ENCODE data around the gene SPATA7.

The SPATA7 gene

GRCh38 chr14:88417594-88417993, 32.1 kb downstream of the SPATA7 start:
- DNase-seq (ENCODE audit: low read depth in 1 of 2, low spot score in 1 of 2), result no peak

GRCh38 chr14:88420187-88420586, 34.7 kb downstream of the SPATA7 start:
- DNase-seq (ENCODE audit: low read depth in 1 of 2, low spot score in 1 of 2), result no peak

DNA sequence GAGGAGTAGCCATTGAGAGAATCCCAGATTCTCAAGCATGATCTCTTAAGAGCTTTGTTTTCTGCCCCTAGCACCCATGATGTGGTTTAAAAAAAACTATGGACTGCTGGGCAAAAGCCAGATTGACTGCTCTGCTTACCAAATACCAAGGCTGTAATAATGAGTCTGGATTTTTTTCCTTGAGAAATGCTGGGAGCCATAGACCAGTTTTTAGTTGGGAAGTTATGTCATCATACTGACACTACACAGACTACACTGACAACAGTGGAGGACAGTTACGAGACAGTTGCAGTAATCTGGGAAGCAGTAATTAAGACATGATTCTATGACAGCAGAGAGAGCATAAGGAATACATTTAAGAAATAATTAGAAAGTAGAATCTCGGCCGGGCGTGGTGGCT, 35.8 kb downstream of the SPATA7 start:
- DNase-seq (ENCODE audit: low read depth in 1 of 2, low spot score in 1 of 2), result no peak

DNA sequence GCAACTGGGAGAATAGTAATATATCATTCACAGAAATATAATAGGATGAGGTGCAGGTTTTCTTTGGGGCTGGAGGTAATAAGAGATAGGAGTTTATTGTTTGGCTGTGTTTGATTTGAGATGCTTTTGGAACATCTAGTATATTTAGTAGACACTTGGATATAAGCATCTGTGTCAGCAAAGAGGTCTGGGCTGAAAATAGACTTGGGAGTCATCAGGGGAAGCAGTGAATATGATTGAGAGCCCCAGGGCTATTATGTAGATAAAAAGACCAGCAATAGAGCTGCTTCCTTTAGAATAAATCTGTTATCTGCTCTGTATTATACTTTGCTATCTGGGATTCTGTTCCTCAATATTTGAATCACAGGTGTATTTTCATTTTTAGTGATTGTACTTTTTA, 36.6 kb downstream of the SPATA7 start:
- no peak for DNase-seq (ENCODE audit: low read depth in 1 of 2, low spot score in 1 of 2)

GRCh38 chr14:88422919-88423650, 37.6 kb downstream of the SPATA7 start:
- DNase-seq (ENCODE audit: low read depth in 1 of 2, low spot score in 1 of 2), result no peak

DNA sequence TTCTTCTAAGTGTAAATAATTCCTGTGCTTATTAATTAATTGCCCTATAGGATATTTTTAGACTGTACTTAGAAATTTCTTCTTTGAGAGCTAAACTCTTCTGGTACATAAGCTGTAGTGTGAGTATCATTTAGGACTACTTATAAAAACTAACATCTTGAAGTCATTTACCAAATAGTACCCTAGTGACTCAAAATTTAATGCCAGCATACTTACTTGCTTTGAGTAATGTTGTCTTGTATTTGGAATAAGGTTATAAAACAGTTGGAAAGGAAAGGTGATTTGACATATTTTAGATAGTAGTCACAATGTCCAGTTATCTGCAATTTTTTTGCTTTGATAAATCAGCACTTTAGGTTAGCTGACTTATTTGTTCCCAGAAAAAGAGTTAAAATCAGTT, 39.1 kb downstream of the SPATA7 start:
- no peak for DNase-seq (ENCODE audit: low read depth in 1 of 2, low spot score in 1 of 2)

GRCh38 chr14:88426271-88426670, 40.8 kb downstream of the SPATA7 start:
- DNase-seq (ENCODE audit: low read depth in 1 of 2, low spot score in 1 of 2), result no peak

- no peak for DNase-seq (ENCODE audit: low read depth in 1 of 2, low spot score in 1 of 2)
These were observed 45.5 kb downstream of the SPATA7 start for GRCh38 chr14:88430976-88431375.

GRCh38 chr14:88437658-88438057, 52.2 kb downstream of the SPATA7 start:
- DNase-seq (ENCODE audit: low read depth in 1 of 2, low spot score in 1 of 2), result no peak

GRCh38 chr14:88439088-88439487, 53.6 kb downstream of the SPATA7 start:
- DNase-seq (ENCODE audit: low read depth in 1 of 2, low spot score in 1 of 2), result no peak

GRCh38 chr14:88452231-88452630, 66.8 kb downstream of the SPATA7 start:
- DNase-seq (ENCODE audit: low read depth in 1 of 2, low spot score in 1 of 2), result no peak

GRCh38 chr14:88454886-88455285, 69.4 kb downstream of the SPATA7 start:
- DNase-seq (ENCODE audit: low read depth in 1 of 2, low spot score in 1 of 2), result no peak

DNA sequence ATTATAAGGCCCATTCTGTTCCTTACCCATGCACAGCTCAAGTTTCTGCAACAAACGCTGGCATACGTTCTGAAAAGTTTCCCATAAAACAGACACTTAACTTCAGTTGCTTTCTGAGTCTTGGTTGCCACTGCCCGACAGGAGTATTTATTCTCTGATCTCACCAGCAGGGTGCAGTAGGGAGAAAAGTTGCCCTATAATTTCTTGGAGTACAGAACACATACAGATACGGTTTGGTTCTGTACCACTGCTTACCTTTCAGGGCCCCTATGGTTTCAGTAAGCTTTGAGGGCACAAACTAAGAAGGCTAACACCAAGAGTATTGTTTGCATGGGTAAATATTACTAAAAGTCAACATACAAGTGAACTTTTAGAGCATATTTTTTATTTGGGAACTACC, 77.9 kb downstream of the SPATA7 start:
- no peak for DNase-seq (ENCODE audit: low read depth in 1 of 2, low spot score in 1 of 2)

GRCh38 chr14:88468406-88468805, 82.9 kb downstream of the SPATA7 start:
- no peak for DNase-seq (ENCODE audit: low read depth in 1 of 2, low spot score in 1 of 2)

DNA sequence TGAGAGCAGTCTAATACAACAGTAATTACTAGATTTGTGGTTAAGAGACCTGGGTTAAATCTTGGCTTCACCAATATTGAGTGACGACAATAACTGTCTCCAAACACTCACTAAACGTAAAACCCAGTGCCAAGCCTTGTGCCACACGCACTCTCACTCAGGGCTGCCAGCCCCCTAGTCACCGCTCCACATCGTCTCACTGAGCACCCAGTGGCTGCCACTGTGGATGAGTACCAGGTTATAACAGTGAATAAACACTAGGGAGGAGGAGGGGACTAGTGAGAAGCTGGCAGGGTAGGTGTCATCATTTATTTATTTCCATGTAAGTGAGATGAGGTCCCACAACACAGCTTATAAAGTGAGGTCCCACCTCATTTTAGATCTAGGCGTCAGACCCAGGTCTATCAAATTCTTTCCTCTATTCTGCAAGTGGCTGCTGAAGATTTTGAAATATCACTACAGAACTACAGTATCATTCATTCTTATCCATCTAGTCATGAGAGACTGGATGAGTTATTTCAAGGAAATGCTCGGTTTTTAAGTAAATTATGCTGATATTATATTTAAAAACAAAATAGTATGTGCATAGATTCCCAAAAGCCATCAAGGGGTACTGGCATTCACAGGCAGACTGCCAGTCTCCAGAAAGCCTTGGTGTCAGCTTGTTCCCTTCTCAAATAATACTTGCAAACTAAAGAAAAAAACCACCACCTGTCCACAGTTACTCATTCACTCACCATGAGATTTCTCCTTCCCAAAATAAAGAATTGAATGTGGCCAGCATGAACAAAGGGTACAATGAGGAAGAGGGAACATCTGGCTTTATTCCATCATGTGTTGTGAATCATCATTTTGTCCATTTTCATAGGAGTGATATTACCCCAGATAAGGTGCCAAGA, 85.3 kb downstream of the SPATA7 start:
- no peak for DNase-seq (ENCODE audit: low read depth in 1 of 2, low spot score in 1 of 2)

- DNase-seq (ENCODE audit: low read depth in 1 of 2, low spot score in 1 of 2), result no peak
These were observed 88.3 kb downstream of the SPATA7 start for GRCh38 chr14:88473791-88474190.

DNA sequence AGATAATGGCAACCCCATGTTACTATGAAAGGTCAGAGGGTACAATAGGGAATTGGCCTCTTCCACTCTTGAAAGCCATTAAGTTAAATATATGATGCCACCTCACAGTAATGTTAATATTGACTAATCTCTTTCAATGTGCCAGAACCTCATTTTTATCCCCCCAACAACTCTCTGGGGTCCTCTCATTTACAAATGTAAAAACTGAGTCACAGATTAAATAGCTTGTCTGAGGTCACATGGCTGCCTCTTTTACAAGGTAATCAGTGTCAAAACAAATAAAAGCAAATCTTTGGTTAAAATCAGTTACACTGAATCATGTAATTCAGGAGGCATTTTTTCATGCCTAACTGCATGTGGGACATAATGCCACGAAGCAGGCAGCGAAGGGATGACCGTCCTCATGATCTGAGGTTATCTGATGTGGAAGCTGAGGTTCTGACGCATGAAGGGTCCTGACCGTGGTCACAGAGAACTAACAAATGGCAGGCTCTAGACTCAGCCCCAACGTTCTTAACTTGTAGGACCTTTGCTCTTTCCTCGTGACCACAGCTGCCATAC, 90.8 kb downstream of the SPATA7 start:
- no peak for DNase-seq (ENCODE audit: low read depth in 1 of 2, low spot score in 1 of 2)

DNA sequence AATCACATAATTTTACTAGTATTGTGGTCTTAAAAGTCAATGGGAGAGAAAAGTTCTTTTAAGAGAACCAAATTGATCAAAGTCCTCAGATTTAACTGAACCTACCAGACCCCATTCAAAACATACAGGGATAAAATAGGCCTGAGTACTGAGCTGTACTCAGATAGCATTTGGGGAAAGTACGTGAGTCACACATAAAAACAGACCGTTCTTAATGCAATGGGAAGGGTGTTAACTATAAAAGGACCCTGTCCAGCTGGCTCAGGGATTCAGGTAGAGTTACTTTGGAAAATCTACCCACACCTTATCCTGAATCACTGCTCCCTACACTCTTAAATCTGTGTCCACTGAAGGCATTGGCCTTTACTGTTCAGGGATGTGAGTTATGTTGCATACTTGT, 91.4 kb downstream of the SPATA7 start:
- DNase-seq (ENCODE audit: low read depth in 1 of 2, low spot score in 1 of 2), result no peak

DNA sequence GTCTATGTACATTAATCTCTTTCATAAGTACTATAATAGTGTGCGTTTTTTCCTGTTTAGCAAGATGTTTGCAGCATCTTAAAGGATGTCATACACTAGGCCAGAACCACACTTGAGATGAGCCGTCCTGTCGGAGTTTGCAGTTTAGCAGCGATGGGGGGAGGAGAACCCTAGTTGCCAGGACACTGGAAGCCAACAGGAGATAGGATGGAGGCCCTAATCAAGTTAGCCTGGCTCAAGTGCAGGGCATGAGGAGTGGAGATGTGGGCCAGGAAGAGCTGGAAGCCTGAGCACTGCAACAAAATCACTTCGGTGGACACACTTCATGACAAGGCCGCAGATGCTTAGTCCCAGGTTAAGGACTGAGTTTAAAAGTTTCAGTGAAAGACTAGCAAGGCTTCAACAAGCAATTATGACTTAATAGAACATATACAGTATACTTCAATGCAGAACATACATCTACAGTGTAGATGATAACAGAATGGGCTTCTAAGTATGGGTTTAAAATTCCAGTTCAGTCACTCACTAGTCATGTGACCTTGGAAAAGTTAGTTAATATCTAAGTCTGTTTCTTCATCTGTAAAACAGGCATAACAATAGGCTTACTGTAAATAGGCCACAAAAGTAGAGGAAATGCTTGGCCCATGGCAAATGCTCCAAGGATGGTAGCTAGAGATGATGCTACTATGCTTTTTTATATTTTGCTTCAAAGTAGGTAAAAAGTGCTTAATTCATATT, 92.2 kb downstream of the SPATA7 start:
- DNase-seq (ENCODE audit: low read depth in 1 of 2, low spot score in 1 of 2), result no peak

- DNase-seq (ENCODE audit: low read depth in 1 of 2, low spot score in 1 of 2), result no peak
These were observed 93.5 kb downstream of the SPATA7 start for GRCh38 chr14:88478931-88479330.

GRCh38 chr14:88479574-88479987, 94.1 kb downstream of the SPATA7 start:
- DNase-seq (ENCODE audit: low read depth in 1 of 2, low spot score in 1 of 2), result no peak

Measured in stimulated activated CD4-positive, alpha-beta T cell treated with anti-CD3 and anti-CD28 coated beads, Interleukin-15, amount 100 ng/mL, for 1 hour (primary cell).